ENCODE results near the gene EFCAB6.

GRCh38 chr22:43516386-43516785 lies 295.7 kb downstream of the EFCAB6 start:
- TF ChIP-seq MAX (IDR thresholded peaks at IDR 0.05) (no peak), CTCF (IDR thresholded peaks at IDR 0.05; ENCODE audit: low read depth, low read length, missing input control) (no peak), EGR1 (IDR thresholded peaks at IDR 0.05; ENCODE audit: low read depth in 2 of 2) (no peak), REST (IDR thresholded peaks at IDR 0.05) (no peak), SP1 (IDR thresholded peaks at IDR 0.05) (no peak), YY1 (IDR thresholded peaks at IDR 0.05) (no peak), FOXA1 (IDR thresholded peaks at IDR 0.05) (no peak), TAF1 (conservative IDR thresholded peaks at IDR 0.05) (no peak), RAD21 (IDR thresholded peaks at IDR 0.05) (no peak)
- TF ChIP-seq, protein P1, sequence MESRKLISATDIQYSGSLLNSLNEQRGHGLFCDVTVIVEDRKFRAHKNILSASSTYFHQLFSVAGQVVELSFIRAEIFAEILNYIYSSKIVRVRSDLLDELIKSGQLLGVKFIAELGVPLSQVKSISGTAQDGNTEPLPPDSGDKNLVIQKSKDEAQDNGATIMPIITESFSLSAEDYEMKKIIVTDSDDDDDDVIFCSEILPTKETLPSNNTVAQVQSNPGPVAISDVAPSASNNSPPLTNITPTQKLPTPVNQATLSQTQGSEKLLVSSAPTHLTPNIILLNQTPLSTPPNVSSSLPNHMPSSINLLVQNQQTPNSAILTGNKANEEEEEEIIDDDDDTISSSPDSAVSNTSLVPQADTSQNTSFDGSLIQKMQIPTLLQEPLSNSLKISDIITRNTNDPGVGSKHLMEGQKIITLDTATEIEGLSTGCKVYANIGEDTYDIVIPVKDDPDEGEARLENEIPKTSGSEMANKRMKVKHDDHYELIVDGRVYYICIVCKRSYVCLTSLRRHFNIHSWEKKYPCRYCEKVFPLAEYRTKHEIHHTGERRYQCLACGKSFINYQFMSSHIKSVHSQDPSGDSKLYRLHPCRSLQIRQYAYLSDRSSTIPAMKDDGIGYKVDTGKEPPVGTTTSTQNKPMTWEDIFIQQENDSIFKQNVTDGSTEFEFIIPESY (IDR thresholded peaks at IDR 0.05) = no peak
